ENCODE measurements around the gene HERC2.
A peak's percentile ranks its signal among the peaks of the same experiment; 100 is the strongest.
"Not testable (repeated sequence)": the region's sequence is repeated elsewhere in the genome, so short reads cannot be mapped to it uniquely, and the experiment has no call there.

The HERC2 gene

GRCh38 chr15:28131400-28131799 lies 190.6 kb downstream of the HERC2 start:
- no peak for DNase-seq (ENCODE audit: low spot score)

- no peak for DNase-seq (ENCODE audit: low spot score)
These were observed 191.3 kb downstream of the HERC2 start for GRCh38 chr15:28130651-28131050.

- no peak for DNase-seq (ENCODE audit: low spot score)
These were observed 192.6 kb downstream of the HERC2 start for GRCh38 chr15:28129231-28129848.

GRCh38 chr15:28128031-28128430 lies 193.9 kb downstream of the HERC2 start:
- DNase-seq (ENCODE audit: low spot score) = peak; percentile 95

GRCh38 chr15:28127036-28127435 lies 194.9 kb downstream of the HERC2 start:
- no peak for DNase-seq (ENCODE audit: low spot score)

GRCh38 chr15:28125673-28126651 lies 196.0 kb downstream of the HERC2 start:
- peak; percentile 80 for DNase-seq (ENCODE audit: low spot score)

- no peak for DNase-seq (ENCODE audit: low spot score)
These were observed 197.1 kb downstream of the HERC2 start for GRCh38 chr15:28124841-28125240.

GRCh38 chr15:28123408-28124023 lies 198.5 kb downstream of the HERC2 start:
- peak; percentile 79 for DNase-seq (ENCODE audit: low spot score)

GRCh38 chr15:28122038-28122949 lies 199.7 kb downstream of the HERC2 start:
- DNase-seq (ENCODE audit: low spot score) = no peak

GRCh38 chr15:28121577-28121976 lies 200.4 kb downstream of the HERC2 start:
- DNase-seq (ENCODE audit: low spot score) = not testable (repeated sequence)

- no peak for DNase-seq (ENCODE audit: low spot score)
These were observed 201.7 kb downstream of the HERC2 start for GRCh38 chr15:28120359-28120640.

GRCh38 chr15:28118531-28118930 lies 203.4 kb downstream of the HERC2 start:
- no peak for DNase-seq (ENCODE audit: low spot score)

GRCh38 chr15:28118083-28118482 lies 203.9 kb downstream of the HERC2 start:
- DNase-seq (ENCODE audit: low spot score) = no peak

GRCh38 chr15:28117432-28117990 lies 204.5 kb downstream of the HERC2 start:
- no peak for DNase-seq (ENCODE audit: low spot score)

GRCh38 chr15:28116521-28117431 lies 205.2 kb downstream of the HERC2 start:
- no peak for DNase-seq (ENCODE audit: low spot score)

- DNase-seq (ENCODE audit: low spot score) = no peak
These were observed 206.1 kb downstream of the HERC2 start for GRCh38 chr15:28115871-28116270.

GRCh38 chr15:28114721-28115622 lies 207.0 kb downstream of the HERC2 start:
- DNase-seq (ENCODE audit: low spot score) = no peak

GRCh38 chr15:28114114-28114455 lies 207.9 kb downstream of the HERC2 start:
- DNase-seq (ENCODE audit: low spot score) = no peak

GRCh38 chr15:28113394-28114113 lies 208.4 kb downstream of the HERC2 start:
- no peak for DNase-seq (ENCODE audit: low spot score)
